Mononuclear cell (primary cell): ENCODE measurements around the gene LENEP. TPM values are rescaled to one million over a fixed set of nuclear protein-coding genes. Genes with fewer than 3 reads are reported as not detected.

Experiments used
- H3K27me3 ChIP-seq: 2 replicates; pipeline ENCODE4 v1.6.0; 2011; ENCODE audit warnings: low read length, control low read depth; ENCODE audit not compliant: insufficient read depth
- H3K4me1 ChIP-seq: 2 replicates; pipeline ENCODE4 v1.5.1; 2011; ENCODE audit warnings: mild to moderate bottlenecking, low read length, control low read depth; ENCODE audit not compliant: insufficient read depth
- H3K4me3 ChIP-seq: 2 replicates; pipeline ENCODE4 v1.5.1; 2011; ENCODE audit warnings: mild to moderate bottlenecking, low read length, moderate library complexity
- H3K9me3 ChIP-seq: 2 replicates; pipeline ENCODE4 v1.5.1; 2011; ENCODE audit warnings: low read depth, mild to moderate bottlenecking, control low read depth, low read length
- total RNA-seq: library from RNA; depleted of rRNA; stranded (reverse); fragments of >200 nt; gene quantifications from one replicate; pipeline ENCODE4 v1.2.3, GENCODE V29; 2012

Gene LENEP
- total RNA-seq, 1 donor: 0.63 TPM

DNA sequence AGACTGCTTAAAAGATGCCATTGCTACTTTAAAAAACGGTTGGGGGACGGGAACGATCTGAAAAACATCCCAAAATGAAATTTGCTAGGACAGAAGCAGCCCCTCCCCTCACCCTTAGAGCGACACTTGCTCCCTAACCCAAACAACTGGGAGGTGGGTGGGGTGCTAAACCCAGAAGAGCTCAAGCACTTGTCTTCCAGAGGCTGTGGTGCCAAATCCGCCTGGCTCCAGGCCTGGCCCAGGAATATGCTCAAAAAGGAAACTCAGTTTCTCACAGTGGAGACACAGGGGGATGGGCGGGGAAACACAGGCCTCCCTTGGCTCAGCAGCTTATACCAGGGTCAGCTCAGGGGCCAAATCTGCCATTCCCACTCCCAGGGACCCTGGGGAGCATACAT lies 36.8 kb upstream of the LENEP start:
- H3K4me3 ChIP-seq: peak overlapping the region; percentile 78
- peaks cover 74% of the 10 kb centered on the region for H3K4me1 ChIP-seq
- H3K27me3 ChIP-seq: no peaks in the 10 kb centered on the region
- H3K9me3 ChIP-seq: no peaks in the 10 kb centered on the region

DNA sequence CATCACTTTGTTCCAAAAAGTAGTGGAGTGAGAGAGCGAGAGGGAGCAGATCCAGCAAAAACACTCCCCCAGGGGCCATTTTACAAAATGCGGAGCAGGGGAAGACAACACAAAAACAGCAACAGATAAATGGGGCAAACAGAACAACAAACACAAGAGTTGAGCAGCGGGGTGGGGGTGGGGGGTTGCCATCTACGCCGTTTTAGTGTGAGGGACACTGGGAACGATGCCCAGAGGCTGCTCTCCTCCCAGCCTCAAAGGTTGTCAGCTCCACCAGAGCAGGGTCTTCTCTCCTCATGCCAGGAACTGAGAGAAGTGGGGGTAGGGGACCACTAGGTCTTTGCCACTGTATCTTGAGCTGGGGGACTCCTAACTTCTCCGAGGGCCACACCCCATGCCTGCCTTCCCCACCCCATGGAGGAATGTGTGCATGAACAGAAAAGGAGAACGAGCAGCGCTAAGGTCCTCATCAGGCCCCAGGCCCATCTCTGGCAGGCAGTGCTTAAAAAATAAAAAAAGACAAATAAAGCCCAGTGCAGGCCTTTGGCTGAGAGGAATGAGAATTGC lies 36.2 kb upstream of the LENEP start:
- Histone ChIP-seq H3K9me3 (no peaks in the 10 kb centered on the region), H3K4me1 (peaks cover 70% of the 10 kb centered on the region), H3K27me3 (no peaks in the 10 kb centered on the region), H3K4me3 (no peak overlapping the region)

DNA sequence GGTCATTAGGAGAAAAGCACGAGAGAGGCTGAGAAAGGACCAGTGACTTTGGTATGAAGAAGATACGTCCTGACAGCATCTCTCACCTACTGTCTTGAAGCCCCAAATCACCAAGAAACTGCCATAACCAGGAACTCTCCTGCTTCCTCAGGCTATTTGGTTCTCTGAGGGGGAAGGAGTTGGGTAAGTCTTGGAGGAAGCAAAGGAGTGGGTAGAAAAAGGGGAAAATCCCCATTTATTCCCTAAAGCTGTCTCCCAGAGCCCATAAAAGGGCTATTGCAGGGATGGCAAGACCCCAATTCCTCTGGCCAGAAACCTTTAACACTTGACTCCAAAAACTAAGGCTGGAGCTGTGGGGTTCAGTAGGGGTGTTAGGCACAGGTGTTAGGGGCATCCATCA lies 35.4 kb upstream of the LENEP start:
- H3K4me1 ChIP-seq: peaks cover 70% of the 10 kb centered on the region
- no peaks in the 10 kb centered on the region for H3K27me3 ChIP-seq
- no peaks in the 10 kb centered on the region for H3K9me3 ChIP-seq
- H3K4me3 ChIP-seq: no peak overlapping the region

DNA sequence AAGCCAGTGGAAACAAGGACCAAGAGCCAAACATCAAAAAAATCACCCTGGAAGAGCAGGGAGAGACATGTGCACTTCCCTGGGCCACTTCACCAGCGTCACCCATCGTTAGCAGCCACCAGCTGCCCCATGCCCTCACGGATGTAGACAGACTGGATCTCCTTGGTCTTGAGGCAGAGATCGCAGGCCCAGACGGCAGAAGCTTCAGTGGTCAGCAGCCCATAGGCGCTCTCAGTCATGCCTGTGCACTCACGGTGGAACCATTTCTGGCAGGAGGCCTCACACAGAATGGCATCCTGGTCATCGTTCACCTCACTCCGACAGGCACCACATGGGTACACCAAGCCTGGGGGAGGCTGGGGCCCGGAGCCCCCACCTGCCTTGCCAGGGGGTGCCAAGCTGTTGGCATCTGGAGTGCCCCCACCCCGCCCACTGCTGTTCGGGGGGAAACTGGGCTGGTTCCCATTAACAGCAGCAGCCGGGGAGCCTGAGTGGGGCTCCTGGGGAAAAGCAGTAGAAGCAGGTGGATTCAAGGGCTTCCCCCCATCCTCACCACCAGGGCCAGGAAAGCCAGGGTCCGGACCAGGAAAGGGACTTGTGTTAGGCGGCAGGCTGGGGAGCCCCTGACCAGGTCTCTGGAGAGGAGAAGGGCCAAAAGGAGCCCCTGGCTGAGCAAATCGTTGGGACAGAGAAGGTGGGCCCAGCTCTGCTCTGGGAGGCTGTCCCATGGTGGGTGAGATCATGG lies 34.5 kb upstream of the LENEP start:
- Histone ChIP-seq H3K4me3 (no peak overlapping the region), H3K9me3 (no peaks in the 10 kb centered on the region), H3K4me1 (peaks cover 70% of the 10 kb centered on the region), H3K27me3 (no peaks in the 10 kb centered on the region)

DNA sequence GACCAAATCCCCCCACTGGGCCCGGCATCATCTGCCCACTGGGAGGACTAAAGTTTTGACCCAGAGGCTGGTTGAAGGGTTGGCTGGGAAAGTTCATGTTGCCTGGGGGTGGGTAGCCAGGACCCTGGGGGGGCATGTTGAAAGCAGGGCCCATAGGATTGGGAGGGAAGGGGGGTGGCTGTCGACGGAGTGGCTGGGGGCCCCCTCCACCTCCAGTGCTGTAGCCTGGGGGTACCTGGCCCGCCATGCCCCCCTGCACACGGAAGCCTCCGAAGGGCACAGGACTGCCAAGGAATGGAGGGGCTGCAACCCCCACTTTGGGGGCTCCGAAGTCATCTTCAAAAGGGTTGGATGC lies 34.0 kb upstream of the LENEP start:
- H3K4me1 ChIP-seq: peaks cover 65% of the 10 kb centered on the region
- H3K9me3 ChIP-seq: no peaks in the 10 kb centered on the region
- H3K4me3 ChIP-seq: no peak overlapping the region
- no peaks in the 10 kb centered on the region for H3K27me3 ChIP-seq

DNA sequence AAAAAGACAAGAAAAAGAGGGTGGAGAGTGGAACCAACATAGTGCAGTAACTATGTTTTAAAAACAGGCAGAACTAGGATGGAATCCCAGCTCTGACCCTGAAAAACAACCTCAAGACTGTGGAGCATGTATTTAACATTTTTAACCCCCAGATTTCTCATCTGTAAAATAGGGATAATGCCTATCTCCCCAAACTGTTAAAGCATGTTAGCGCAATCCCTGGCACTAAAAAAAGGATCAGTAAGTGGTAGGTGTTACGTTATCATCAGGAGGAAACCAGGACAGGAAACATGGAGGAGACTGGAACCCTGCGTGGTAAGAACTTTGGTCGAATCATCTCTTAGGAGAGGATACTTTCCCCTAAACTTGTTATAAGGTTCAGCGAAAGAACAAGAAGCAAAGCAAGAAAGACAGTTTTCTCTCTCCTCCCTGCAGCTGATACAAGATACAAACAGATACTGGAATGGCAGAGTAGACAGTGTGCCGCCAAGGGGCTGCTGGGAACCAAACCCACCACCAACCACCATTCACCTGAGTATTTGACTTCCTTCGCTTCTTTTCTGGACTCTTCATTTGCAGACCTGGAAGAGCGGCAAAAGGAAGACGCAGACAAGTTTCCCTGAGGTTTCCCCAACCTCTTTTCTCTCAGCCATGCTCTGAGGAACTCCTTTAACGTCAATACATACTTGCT lies 32.8 kb upstream of the LENEP start:
- H3K4me3 ChIP-seq: peak overlapping the region; percentile 78
- peaks cover 53% of the 10 kb centered on the region for H3K4me1 ChIP-seq
- H3K27me3 ChIP-seq: no peaks in the 10 kb centered on the region
- H3K9me3 ChIP-seq: no peaks in the 10 kb centered on the region

DNA sequence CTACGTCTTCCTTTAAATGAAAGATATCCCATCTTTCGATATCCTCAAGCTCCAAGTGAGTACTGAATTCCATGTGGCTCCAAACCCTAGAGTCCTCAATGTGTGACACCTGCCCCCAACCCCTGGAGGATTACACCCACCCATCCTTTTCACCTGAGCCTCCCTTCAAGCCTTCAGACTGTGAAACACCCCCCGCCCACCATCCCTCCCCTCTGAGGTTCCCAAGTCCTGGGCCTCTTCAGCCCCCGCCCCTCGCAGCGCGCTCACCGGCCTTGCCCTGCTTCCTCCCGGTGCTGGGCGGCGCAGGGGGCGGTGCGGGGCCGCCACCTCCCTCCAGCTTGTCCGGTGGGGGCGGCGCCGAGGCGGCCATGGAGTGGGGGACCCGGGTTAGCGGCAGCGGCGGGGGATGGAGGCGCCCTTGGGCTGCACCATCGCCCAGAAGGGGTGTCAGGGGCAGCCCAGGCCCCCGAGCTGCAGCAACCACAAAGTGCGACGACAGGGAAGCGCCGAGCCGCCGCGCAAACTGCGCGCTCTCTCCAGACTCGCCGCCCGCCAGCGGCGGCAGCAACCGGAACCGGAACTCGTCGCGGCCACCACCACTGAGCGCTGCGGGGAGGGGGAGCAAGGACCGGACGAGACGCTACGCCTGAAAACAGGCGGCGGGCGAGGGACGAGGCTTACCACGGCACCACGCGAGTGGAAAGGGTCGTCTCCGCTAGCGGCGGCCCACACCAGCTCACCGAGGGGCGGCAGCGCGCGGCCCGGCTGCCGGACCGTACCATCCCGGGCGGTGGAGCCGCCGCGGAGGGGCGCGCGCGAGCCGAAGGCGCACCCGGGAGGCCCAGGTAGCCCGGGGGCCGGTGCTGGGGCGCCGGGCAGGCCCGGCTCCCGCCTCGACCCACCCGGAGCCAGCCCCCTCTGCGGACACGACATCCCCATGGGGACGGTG lies 31.9 kb upstream of the LENEP start, which contains the start of gene PYGO2:
PYGO2 (minus strand) TSS at position 576 of the 949 bp plus-strand sequence; CDS start at position 370, 206 bp downstream.
- H3K9me3 ChIP-seq: no peaks in the 10 kb centered on the region
- H3K4me1 ChIP-seq: peaks cover 48% of the 10 kb centered on the region
- H3K4me3 ChIP-seq: peak within 1 kb of the TSS; percentile 78
- no peaks in the 10 kb centered on the region for H3K27me3 ChIP-seq

DNA sequence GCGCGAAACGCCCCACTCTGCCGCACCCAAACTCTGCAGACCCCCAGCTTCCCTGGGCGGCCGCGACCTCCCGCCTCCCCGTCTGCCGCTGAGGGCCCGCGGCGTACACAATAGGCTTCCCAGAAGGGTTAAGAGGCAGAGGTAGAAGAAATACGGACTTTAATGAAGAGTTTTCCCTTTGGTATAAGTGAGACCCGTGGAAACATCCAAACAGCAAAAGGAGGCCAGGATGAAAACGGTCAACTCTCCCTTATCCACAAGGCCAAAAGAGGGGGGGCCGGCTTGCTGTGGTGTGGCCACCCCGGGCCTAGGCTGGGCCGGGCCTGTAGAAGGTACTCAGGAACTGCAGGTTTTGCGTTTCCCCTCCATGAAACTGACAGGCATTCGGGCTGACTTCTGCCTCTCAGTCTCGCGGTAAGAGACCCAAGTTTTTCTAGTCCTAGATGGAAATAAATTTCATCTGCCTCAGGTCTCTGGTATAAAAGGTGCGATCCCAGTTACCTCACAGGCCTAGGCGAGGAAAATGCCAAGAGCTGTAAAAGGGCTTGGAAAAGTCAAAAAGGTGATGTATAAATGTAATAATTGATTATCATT lies 31.1 kb upstream of the LENEP start:
- no peaks in the 10 kb centered on the region for H3K27me3 ChIP-seq
- peak overlapping the region; percentile 78 for H3K4me3 ChIP-seq
- no peaks in the 10 kb centered on the region for H3K9me3 ChIP-seq
- peaks cover 42% of the 10 kb centered on the region for H3K4me1 ChIP-seq

DNA sequence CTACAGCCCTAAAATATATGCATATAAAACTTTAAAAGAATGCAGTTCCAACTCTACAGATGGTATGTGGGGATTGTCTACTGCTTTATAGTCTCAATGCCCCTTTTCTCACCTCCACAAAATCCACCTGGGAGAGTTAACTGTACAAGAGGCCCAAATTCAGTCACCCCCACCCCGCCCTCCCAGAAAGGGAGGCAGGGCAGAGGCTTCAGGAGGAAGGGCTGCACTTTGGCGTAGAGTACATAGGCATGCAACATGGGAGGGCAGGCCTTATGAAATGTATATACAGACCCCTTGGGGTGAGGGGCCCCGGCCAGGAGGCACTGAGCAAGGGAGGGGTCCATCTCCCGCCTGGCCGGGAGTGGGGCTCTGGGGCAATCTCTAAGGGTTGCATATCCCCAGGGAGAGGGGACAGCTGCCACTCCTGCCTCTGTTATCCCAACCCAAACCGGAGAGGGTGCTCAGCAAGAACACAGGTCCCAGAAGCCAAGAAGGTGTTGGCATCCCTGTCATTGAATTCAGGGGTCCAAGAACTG lies 30.5 kb upstream of the LENEP start:
- no peaks in the 10 kb centered on the region for H3K9me3 ChIP-seq
- no peak overlapping the region for H3K4me3 ChIP-seq
- H3K4me1 ChIP-seq: peaks cover 40% of the 10 kb centered on the region
- no peaks in the 10 kb centered on the region for H3K27me3 ChIP-seq

DNA sequence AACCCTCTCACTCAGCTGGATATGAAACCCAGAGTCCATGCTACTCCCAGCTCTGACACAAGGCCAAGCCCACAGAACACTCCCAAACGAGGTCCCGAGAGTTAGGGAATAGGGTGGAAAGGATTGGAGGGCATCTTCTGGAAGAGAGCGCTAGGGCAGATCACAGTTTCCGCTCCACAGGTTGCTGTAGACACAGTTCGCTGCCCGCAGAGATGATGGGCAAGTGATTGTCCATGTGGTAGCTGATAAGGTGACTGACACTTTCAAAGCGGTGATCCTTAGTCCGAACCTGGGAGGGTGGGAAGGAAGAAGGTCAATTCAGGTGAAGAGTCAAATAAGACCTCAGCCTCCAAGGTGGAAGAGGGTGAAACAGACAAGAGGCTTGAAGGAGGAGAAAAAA lies 29.7 kb upstream of the LENEP start:
- no peaks in the 10 kb centered on the region for H3K9me3 ChIP-seq
- no peak overlapping the region for H3K4me3 ChIP-seq
- peaks cover 38% of the 10 kb centered on the region for H3K4me1 ChIP-seq
- H3K27me3 ChIP-seq: no peaks in the 10 kb centered on the region

DNA sequence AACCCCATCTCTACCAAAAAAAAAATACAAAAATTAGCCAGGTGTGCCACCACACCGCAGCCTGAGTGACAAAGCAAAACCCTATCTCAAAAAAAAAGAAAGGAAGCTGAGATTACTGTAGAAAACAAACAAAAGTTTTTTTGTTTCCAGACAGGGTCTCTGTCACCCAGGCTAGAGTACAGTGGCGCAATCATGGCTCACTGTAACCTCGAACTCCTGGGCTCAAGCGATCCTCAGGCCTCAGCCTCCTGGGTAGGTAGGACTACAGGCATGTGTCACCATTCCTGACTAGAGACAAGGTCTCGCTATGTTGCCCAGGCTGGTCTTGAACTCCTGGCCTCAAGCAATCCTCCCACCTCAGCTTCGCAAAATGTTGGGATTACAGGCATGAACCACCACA lies 29.0 kb upstream of the LENEP start:
- Histone ChIP-seq H3K9me3 (no peaks in the 10 kb centered on the region), H3K4me1 (peaks cover 38% of the 10 kb centered on the region), H3K4me3 (no peak overlapping the region), H3K27me3 (no peaks in the 10 kb centered on the region)

DNA sequence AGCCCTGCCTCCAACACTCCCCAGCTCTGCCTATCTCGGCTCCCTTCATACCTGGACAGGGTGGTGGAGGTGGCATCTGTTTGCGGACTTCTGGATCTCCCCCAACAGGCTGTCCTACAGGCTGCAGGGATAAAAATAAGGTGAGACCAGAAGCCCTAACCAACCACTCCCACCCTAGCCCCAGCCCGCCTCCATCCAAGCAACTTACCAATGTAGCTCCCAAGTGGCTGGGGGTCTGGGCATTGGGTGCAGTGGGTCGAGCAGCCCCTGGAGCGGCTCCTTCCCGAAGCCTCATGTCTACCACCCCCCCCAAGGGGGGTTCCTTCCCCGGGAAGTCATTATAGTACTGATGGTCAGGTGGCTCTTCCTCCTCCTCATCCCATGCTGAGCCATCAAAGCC lies 27.3 kb upstream of the LENEP start:
- H3K4me3 ChIP-seq: no peak overlapping the region
- no peaks in the 10 kb centered on the region for H3K27me3 ChIP-seq
- no peaks in the 10 kb centered on the region for H3K9me3 ChIP-seq
- H3K4me1 ChIP-seq: peaks cover 35% of the 10 kb centered on the region

DNA sequence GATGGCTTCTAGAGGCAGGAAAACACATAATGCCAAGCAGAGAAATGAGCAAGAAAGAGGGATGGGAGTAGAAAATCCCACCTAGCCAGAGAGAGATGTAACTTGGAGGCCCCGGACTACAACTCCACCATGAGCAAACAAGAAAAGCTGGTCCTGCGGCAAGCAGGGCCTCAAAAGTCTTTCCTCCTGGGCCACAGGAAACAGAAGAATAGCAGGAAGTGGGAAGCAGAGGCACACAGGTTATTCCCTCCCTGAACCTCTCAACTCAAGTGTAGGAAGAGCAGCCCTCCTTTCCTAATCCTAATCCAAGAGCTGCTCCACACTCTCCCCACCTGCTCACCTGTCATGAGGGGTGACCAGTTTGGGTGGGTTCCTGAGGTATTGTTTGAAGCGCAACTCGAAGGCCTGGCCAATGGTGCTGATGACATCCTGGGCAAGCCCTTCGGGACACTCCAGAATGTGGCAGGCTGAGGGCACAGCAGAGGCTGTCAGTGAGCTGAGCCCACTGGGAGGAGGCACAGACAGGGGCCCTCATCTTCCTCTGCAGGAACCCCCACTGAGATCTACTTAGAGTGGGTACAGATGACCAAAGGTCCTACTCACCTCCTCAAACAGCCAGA lies 25.9 kb upstream of the LENEP start:
- no peaks in the 10 kb centered on the region for H3K27me3 ChIP-seq
- peaks cover 42% of the 10 kb centered on the region for H3K4me1 ChIP-seq
- H3K9me3 ChIP-seq: no peaks in the 10 kb centered on the region
- H3K4me3 ChIP-seq: no peak overlapping the region

DNA sequence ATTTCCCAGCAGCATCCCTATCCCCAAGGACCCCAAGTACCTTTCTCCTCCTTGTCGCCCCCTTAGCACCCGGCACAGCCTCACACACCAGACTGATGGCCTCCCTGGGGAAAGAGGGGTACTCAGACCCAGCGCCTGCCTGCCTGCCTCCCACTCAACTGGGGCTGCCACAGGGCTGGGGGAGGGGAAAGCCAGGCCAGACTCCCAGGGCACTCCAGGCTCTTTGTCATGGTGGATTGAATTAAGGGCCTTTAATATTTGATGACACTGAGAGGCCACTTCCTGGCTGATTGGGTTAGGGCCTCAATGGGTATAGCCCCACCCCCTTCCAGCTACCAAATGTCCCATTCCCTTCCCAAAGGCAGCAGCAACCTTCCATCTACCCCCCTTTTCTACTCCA lies 24.7 kb upstream of the LENEP start:
- Histone ChIP-seq H3K9me3 (no peaks in the 10 kb centered on the region), H3K4me1 (peaks cover 41% of the 10 kb centered on the region), H3K4me3 (no peak overlapping the region), H3K27me3 (no peaks in the 10 kb centered on the region)
